HEK293 (cell line): ENCODE results near the gene MRPL18.
A peak's percentile ranks its signal among the peaks of the same experiment; 100 is the strongest.

Source experiments
- CTCF ChIA-PET: fragments of 350-600 bp; formaldehyde crosslinking; extraction: SDS; loops from one replicate; lab custom pipeline; 2021; ENCODE audit warnings: antibody characterized with exemption; lab: Yijun Ruan, JAX
- POLR2A ChIA-PET: fragments of 300-600 bp; formaldehyde crosslinking; extraction: SDS; loops from one replicate; lab custom pipeline; 2020; ENCODE audit warnings: antibody characterized with exemption, inconsistent platforms; lab: Yijun Ruan, JAX
- H3K27ac ChIP-seq: fragments of 200-500 bp; sonication (Bioruptor generic); 2 replicates; pipeline ENCODE4 v1.5.1; 2014; ENCODE audit warnings: low read depth, low read length, control low read depth, inconsistent platforms; ENCODE audit errors: extremely low read depth
- H3K36me3 ChIP-seq, 2 experiments: fragments of 200-500 bp in 1 of 2; sonication (Bioruptor generic) in 1 of 2; 1 replicate in 1 of 2; 2 replicates in 1 of 2; pipeline ENCODE4 v1.5.1; 2014 to 2017; ENCODE audit warnings: inconsistent platforms in 2 of 2, low read length in 2 of 2; ENCODE audit not compliant: control insufficient read depth in 2 of 2, insufficient read depth in 1 of 2
- H3K4me1 ChIP-seq: fragments of 200-500 bp; sonication (Bioruptor generic); 2 replicates; pipeline ENCODE4 v1.5.1; 2014; ENCODE audit warnings: mild to moderate bottlenecking, low read length, inconsistent platforms; ENCODE audit not compliant: control insufficient read depth, insufficient read depth
- H3K4me3 ChIP-seq: 2 replicates; pipeline ENCODE4 v1.5.1; 2011; ENCODE audit warnings: low read depth, mild to moderate bottlenecking, control low read depth, low read length, moderate library complexity
- H3K9me3 ChIP-seq: fragments of 200-500 bp; sonication (Bioruptor generic); 2 replicates; pipeline ENCODE4 v1.5.1; 2014; ENCODE audit warnings: low read depth, low read length, inconsistent platforms; ENCODE audit not compliant: control insufficient read depth, insufficient read depth
- GLIS2 ChIP-seq: fragments of 450-650 bp; formaldehyde crosslinking; IDR thresholded peaks from 2 replicates; pipeline ENCODE4 v1.5.1; 2016; ENCODE audit warnings: missing biosample characterization, missing genetic modification characterization
- SCRT1 ChIP-seq: fragments of 450-650 bp; formaldehyde crosslinking; IDR thresholded peaks from 2 replicates; pipeline ENCODE4 v1.5.1; 2016; ENCODE audit warnings: missing biosample characterization, missing genetic modification characterization, borderline replicate concordance
- SCRT2 ChIP-seq: fragments of 450-650 bp; formaldehyde crosslinking; IDR thresholded peaks from 2 replicates; pipeline ENCODE4 v1.5.1; 2016; ENCODE audit warnings: missing biosample characterization, missing genetic modification characterization
- SP2 ChIP-seq: fragments of 450-650 bp; formaldehyde crosslinking; IDR thresholded peaks from 2 replicates; pipeline ENCODE4 v1.5.1; 2016; ENCODE audit warnings: missing biosample characterization, missing genetic modification characterization
- SP7 ChIP-seq: fragments of 450-650 bp; formaldehyde crosslinking; IDR thresholded peaks from 2 replicates; pipeline ENCODE4 v1.5.1; 2016; ENCODE audit warnings: missing biosample characterization, missing genetic modification characterization
- ZBTB8A ChIP-seq: fragments of 450-650 bp; formaldehyde crosslinking; IDR thresholded peaks from 2 replicates; pipeline ENCODE4 v1.5.1; 2016; ENCODE audit warnings: missing biosample characterization, missing genetic modification characterization
- ZFP69B ChIP-seq: fragments of 450-650 bp; formaldehyde crosslinking; IDR thresholded peaks from 2 replicates; pipeline ENCODE4 v1.5.1; 2016; ENCODE audit warnings: missing biosample characterization, missing genetic modification characterization
- ZIC2 ChIP-seq: fragments of 450-650 bp; formaldehyde crosslinking; IDR thresholded peaks from 2 replicates; pipeline ENCODE4 v1.5.1; 2016; ENCODE audit warnings: missing biosample characterization, missing genetic modification characterization
- ZNF10 ChIP-seq: fragments of 450-650 bp; formaldehyde crosslinking; IDR thresholded peaks from 2 replicates; pipeline ENCODE4 v1.5.1; 2017; ENCODE audit warnings: missing biosample characterization, missing genetic modification characterization
- ZNF138 ChIP-seq: fragments of 450-650 bp; formaldehyde crosslinking; IDR thresholded peaks from 2 replicates; pipeline ENCODE4 v1.5.1; 2016; ENCODE audit warnings: missing biosample characterization, missing genetic modification characterization, borderline replicate concordance
- ZNF184 ChIP-seq: fragments of 450-650 bp; IDR thresholded peaks from 2 replicates; pipeline ENCODE4 v1.5.1; 2018; ENCODE audit warnings: missing biosample characterization, mild to moderate bottlenecking, missing genetic modification characterization
- ZNF239 ChIP-seq: fragments of 450-650 bp; formaldehyde crosslinking; IDR thresholded peaks from 2 replicates; pipeline ENCODE4 v1.5.1; 2016; ENCODE audit warnings: missing biosample characterization, missing genetic modification characterization
- ZNF37A ChIP-seq: fragments of 450-650 bp; IDR thresholded peaks from 2 replicates; pipeline ENCODE4 v1.5.1; 2018; ENCODE audit warnings: missing biosample characterization, missing genetic modification characterization
- ZNF426 ChIP-seq: fragments of 450-650 bp; formaldehyde crosslinking; IDR thresholded peaks from 2 replicates; pipeline ENCODE4 v1.5.1; 2017; ENCODE audit warnings: missing biosample characterization, missing genetic modification characterization, mild to moderate bottlenecking, inconsistent platforms, moderate library complexity
- ZNF658 ChIP-seq: fragments of 450-650 bp; formaldehyde crosslinking; IDR thresholded peaks from 2 replicates; pipeline ENCODE4; 2016; ENCODE audit warnings: missing biosample characterization, missing genetic modification characterization
- ZNF792 ChIP-seq: fragments of 450-650 bp; formaldehyde crosslinking; IDR thresholded peaks from 2 replicates; pipeline ENCODE4 v1.5.1; 2016; ENCODE audit warnings: missing biosample characterization, missing genetic modification characterization
- TF ChIP-seq, protein P1 (sequence below): fragments of 450-650 bp; formaldehyde crosslinking; IDR thresholded peaks from 2 replicates; pipeline ENCODE4 v1.5.1; 2016; ENCODE audit warnings: missing biosample characterization, missing genetic modification characterization
- TF ChIP-seq, protein P2 (sequence below): fragments of 450-650 bp; formaldehyde crosslinking; IDR thresholded peaks from 2 replicates; pipeline ENCODE4 v1.5.1; 2016; ENCODE audit warnings: missing biosample characterization, missing genetic modification characterization
- TF ChIP-seq, protein P3 (sequence below): fragments of 450-650 bp; formaldehyde crosslinking; IDR thresholded peaks from 2 replicates; pipeline ENCODE4 v1.5.1; 2017; ENCODE audit warnings: missing biosample characterization, missing genetic modification characterization
- TF ChIP-seq, protein P4 (sequence below): fragments of 450-650 bp; formaldehyde crosslinking; IDR thresholded peaks from 2 replicates; pipeline ENCODE4 v1.5.1; 2016; ENCODE audit warnings: missing biosample characterization, missing genetic modification characterization
- TF ChIP-seq, protein P5 (sequence below): fragments of 450-650 bp; formaldehyde crosslinking; IDR thresholded peaks from 2 replicates; pipeline ENCODE4 v1.5.1; 2016; ENCODE audit warnings: missing biosample characterization, missing genetic modification characterization

Gene MRPL18

DNA sequence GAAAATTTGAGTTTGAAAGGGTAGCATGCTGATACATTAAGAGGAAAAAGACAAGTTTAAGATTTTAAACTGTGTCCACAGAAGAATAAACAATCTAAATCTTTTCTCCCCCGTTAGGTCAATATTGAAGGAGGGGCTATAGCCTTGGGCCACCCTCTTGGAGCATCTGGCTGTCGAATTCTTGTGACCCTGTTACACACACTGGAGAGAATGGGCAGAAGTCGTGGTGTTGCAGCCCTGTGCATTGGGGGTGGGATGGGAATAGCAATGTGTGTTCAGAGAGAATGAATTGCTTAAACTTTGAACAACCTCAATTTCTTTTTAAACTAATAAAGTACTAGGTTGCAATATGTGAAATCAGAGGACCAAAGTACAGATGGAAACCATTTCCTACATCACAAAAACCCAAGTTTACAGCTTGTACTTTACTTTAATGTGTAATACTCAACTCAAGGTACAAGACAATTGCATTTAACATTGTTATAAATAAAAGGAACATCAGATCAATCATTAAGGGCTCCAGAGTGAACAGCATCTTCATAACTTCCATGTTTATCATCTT lies 11.6 kb upstream of the MRPL18 start (continued):
- TF ChIP-seq, protein P1, sequence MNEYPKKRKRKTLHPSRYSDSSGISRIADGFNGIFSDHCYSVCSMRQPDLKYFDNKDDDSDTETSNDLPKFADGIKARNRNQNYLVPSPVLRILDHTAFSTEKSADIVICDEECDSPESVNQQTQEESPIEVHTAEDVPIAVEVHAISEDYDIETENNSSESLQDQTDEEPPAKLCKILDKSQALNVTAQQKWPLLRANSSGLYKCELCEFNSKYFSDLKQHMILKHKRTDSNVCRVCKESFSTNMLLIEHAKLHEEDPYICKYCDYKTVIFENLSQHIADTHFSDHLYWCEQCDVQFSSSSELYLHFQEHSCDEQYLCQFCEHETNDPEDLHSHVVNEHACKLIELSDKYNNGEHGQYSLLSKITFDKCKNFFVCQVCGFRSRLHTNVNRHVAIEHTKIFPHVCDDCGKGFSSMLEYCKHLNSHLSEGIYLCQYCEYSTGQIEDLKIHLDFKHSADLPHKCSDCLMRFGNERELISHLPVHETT (tag by site-specific recombination): no peak
- TF ChIP-seq ZNF239 (tag by site-specific recombination) (no peak), ZNF792 (tag by site-specific recombination) (no peak), SP7 (tag by site-specific recombination) (no peak), ZNF138 (tag by site-specific recombination) (no peak), ZNF37A (tag by site-specific recombination) (no peak), GLIS2 (no peak)
- TF ChIP-seq, protein P2, sequence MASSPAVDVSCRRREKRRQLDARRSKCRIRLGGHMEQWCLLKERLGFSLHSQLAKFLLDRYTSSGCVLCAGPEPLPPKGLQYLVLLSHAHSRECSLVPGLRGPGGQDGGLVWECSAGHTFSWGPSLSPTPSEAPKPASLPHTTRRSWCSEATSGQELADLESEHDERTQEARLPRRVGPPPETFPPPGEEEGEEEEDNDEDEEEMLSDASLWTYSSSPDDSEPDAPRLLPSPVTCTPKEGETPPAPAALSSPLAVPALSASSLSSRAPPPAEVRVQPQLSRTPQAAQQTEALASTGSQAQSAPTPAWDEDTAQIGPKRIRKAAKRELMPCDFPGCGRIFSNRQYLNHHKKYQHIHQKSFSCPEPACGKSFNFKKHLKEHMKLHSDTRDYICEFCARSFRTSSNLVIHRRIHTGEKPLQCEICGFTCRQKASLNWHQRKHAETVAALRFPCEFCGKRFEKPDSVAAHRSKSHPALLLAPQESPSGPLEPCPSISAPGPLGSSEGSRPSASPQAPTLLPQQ (tag by site-specific recombination): no peak
- TF ChIP-seq, protein P3, sequence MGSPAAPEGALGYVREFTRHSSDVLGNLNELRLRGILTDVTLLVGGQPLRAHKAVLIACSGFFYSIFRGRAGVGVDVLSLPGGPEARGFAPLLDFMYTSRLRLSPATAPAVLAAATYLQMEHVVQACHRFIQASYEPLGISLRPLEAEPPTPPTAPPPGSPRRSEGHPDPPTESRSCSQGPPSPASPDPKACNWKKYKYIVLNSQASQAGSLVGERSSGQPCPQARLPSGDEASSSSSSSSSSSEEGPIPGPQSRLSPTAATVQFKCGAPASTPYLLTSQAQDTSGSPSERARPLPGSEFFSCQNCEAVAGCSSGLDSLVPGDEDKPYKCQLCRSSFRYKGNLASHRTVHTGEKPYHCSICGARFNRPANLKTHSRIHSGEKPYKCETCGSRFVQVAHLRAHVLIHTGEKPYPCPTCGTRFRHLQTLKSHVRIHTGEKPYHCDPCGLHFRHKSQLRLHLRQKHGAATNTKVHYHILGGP (tag by site-specific recombination): no peak
- TF ChIP-seq, all 188 proteins: peak for 0

DNA sequence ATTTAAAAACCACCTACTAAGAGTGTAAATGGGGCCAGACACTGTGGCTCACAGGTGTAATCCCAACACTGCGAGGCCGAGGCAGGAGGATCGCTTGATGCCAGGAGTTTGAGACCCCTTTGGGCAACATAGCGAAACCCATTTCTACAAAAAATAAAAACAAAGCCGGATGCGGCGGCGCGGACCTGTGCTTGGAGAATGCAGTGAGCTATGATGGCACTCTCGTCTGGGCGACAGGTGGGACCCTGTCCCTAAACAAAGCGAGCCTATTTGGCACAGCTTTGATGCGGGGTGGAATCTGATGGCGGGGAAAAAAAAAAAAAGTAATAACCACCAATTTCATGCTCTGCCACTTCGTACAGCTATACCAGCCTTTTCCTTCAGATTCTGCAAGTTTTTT lies 2.0 kb upstream of the MRPL18 start:
- peaks cover 8% of the 10 kb centered on the region for H3K4me1 ChIP-seq

DNA sequence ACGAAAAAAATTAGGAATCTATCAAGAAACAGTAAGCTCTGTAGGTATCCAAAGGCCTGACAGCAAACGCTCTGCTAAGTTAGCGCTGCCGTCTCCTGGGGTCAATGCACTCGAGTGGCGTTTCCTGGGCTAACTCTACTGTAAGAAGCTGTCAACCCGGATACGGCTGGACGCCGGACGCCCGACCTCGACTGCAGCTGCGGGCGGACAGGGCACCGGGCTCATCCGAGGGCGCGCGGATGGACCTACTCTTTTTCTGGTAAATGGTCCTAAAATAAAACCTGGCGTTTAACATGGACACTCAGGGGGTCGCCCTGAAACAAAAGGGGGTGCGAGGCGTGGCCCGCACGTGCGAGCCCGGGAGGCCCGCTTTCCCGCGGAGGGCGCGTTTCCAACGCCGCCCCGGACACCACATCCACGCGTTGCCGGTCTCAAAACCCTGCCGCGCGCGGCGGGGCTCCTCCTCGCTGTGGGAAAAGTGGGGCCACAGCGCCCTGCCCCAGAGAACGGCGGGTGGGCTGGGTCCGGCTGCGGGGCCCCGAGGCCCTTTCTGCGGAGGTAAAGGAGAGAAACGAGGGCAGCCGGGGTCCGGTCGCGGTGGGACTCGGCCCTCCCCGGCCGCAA lies 1.4 kb upstream of the MRPL18 start:
- ChIA-PET POLR2A (interaction anchor here (0.8 to 4.2 kb wide), 17 partner anchors 9 to 95 kb away, joined by 3 to 115 read pairs (median 8); partner anchors contain the start of genes ACAT2, SOD2 and WTAP), CTCF (interaction anchor here (0.7 to 2.3 kb wide), 4 partner anchors 10 to 614 kb away, joined by 3 to 17 read pairs (median 4); no protein-coding TSS in a partner anchor)
- Histone ChIP-seq H3K4me1 (peaks cover 8% of the 10 kb centered on the region), H3K27ac (peak overlapping the region; percentile 62), H3K4me3 (peak overlapping the region; percentile 98), H3K36me3 (peaks cover 30 to 74% of the 10 kb centered on the region in 2 experiments), H3K9me3 (no peaks in the 10 kb centered on the region)
- TF ChIP-seq ZBTB8A (peak; percentile 42), ZNF658 (no peak), ZIC2 (tag by site-specific recombination) (peak; percentile 83), ZNF10 (tag by site-specific recombination) (no peak), SCRT2 (no peak), SP2 (tag by site-specific recombination) (no peak), ZNF426 (no peak)
- TF ChIP-seq, protein P4, sequence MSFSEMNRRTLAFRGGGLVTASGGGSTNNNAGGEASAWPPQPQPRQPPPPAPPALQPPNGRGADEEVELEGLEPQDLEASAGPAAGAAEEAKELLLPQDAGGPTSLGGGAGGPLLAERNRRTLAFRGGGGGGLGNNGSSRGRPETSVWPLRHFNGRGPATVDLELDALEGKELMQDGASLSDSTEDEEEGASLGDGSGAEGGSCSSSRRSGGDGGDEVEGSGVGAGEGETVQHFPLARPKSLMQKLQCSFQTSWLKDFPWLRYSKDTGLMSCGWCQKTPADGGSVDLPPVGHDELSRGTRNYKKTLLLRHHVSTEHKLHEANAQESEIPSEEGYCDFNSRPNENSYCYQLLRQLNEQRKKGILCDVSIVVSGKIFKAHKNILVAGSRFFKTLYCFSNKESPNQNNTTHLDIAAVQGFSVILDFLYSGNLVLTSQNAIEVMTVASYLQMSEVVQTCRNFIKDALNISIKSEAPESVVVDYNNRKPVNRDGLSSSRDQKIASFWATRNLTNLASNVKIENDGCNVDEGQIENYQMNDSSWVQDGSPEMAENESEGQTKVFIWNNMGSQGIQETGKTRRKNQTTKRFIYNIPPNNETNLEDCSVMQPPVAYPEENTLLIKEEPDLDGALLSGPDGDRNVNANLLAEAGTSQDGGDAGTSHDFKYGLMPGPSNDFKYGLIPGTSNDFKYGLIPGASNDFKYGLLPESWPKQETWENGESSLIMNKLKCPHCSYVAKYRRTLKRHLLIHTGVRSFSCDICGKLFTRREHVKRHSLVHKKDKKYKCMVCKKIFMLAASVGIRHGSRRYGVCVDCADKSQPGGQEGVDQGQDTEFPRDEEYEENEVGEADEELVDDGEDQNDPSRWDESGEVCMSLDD: 0 out of 2 replicates have a peak, but pooled peaks have one; percentile 49
- TF ChIP-seq, protein P5, sequence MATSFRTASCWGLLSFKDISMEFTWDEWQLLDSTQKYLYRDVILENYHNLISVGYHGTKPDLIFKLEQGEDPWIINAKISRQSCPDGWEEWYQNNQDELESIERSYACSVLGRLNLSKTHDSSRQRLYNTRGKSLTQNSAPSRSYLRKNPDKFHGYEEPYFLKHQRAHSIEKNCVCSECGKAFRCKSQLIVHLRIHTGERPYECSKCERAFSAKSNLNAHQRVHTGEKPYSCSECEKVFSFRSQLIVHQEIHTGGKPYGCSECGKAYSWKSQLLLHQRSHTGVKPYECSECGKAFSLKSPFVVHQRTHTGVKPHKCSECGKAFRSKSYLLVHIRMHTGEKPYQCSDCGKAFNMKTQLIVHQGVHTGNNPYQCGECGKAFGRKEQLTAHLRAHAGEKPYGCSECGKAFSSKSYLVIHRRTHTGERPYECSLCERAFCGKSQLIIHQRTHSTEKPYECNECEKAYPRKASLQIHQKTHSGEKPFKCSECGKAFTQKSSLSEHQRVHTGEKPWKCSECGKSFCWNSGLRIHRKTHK (tag by site-specific recombination): no peak
- TF ChIP-seq, protein P1 (tag by site-specific recombination): no peak

More for the DNA sequence above, 2.0 kb upstream of the MRPL18 start:
- H3K9me3 ChIP-seq: no peaks in the 10 kb centered on the region
- ChIA-PET CTCF (interaction anchor here (0.7 to 2.3 kb wide), 5 partner anchors 11 to 614 kb away, joined by 3 to 17 read pairs (median 3); no protein-coding TSS in a partner anchor), POLR2A (interaction anchor here (0.7 to 4.2 kb wide), 8 partner anchors 8 to 95 kb away, joined by 3 to 115 read pairs (median 21); partner anchors contain the start of genes ACAT2, SOD2 and WTAP)
- peak; percentile 24; the same call in 1 of the 2 replicates for TF ChIP-seq ZFP69B (tag by site-specific recombination)
- peak; percentile 62; the same call in 1 of the 2 replicates for TF ChIP-seq SCRT1
- TF ChIP-seq ZNF184: no peak
- TF ChIP-seq SCRT2: peak; percentile 59; the same call in 1 of the 2 replicates
- no peak overlapping the region for H3K27ac ChIP-seq
- peaks cover 31 to 74% of the 10 kb centered on the region in 2 experiments for H3K36me3 ChIP-seq
- H3K4me3 ChIP-seq: peak overlapping the region; percentile 98
